Kasumi-1 (cell line): Measurements from ENCODE around the gene KCNJ5.

Experiments
- DNase-seq, 2 experiments: peaks; one replicate each; lab custom pipeline; 2025; lab: John Stamatoyannopoulos, UW

KCNJ5 gene

DNA sequence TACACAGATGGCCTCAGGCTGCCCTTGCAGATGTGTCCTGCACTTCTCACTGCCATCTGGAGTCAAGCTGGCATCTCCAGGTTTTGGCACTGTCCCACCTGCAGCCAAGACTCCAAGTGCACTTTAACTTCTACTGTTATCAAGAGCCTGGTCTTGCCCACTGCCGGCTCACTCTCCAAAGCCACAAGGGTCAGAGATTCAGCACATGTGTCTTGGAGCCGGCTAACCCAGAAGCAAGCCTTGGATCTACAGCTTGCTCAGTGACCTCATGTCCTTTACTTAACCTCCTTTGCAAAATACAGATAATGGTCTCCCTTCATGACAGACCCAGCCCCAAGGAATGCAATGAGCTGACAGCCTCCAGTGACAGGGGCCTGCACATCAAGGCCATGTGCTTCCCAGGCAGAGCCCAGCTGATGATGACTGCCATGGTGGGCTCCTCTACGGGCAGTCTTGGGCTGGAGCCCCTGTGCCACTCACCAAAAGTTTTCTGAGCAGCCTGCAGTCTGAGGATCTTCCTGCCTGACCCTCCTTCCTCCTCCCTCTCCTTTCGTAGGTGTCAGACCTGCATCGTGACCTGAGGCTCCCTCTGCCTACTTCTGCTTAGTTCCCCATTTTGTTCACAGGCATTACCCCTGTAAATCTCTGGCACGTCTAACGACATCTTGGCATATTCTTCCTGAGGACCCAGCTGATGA, 42.5 kb downstream of the KCNJ5 start:
- peak; percentile 58 to 69 for DNase-seq

DNA sequence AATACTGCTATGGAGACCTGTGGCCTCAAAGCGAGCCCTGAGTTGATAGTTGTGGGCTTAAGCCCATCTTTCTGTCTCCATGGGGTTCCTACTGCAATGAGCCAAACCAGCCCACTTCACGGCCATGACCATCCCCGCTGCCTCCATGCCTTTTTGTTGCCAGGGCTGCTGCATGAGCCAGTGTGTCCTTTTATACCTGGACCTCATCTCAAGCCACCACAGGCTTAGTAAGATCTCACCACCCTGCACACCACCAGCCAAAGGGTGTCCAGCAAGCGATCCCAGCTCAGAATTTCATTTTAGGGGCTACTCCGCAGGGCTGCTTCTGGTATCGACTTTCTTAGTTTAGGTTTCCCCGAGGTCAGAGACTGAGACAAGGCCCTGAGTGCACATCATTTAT, 43.2 kb downstream of the KCNJ5 start:
- DNase-seq, result no peak

DNA sequence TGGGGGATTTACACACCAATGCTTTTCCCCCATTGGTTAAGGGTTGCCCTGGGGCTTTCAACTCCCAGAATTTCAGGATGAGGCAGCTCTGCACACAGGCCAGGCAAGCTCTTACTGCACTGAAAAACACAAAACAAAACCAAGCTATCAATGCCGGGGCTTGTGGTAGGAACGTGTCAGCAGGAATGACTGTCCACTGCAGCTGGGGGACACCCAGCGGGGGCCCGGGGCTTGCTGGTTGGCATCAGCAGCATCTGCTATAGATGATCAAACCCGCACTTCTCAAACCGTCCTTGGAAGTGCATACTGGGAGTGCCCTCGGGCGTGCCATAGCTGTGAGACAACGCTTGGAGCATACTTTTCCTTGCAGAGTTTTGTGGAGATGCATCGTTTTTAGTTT, 43.8 kb downstream of the KCNJ5 start:
- DNase-seq, result no peak

DNA sequence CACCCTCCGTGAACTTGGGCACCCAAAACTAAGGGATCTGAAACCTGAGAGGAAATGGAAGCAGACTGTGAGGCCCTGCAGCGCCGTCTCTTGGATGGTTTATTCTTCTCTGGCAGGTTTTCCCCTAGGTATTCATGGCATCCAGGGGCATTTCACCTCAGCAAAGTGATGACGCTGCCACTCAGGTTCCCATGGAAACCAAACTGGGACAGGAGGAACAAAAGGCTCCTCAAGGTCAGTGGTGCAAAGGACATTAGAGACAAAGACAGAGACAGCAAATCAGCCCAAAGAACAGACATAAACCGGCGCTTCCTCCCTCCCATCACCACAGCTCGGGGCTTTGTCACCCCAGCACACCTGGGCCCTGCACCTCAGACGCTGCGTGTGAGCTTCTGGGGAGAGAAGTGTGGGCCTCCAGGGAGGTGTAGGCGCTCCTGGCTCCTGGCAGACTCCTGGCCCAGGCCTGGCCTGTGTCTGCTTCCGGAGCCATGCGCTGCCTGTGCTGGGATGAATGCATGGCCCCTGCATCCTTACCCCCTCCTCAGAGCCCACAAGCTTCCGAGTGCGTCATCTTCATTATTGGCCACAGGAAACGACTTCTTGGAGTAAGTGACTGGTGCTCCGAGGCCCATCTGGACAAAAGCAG, 45.6 kb downstream of the KCNJ5 start:
- DNase-seq, result no peak

DNA sequence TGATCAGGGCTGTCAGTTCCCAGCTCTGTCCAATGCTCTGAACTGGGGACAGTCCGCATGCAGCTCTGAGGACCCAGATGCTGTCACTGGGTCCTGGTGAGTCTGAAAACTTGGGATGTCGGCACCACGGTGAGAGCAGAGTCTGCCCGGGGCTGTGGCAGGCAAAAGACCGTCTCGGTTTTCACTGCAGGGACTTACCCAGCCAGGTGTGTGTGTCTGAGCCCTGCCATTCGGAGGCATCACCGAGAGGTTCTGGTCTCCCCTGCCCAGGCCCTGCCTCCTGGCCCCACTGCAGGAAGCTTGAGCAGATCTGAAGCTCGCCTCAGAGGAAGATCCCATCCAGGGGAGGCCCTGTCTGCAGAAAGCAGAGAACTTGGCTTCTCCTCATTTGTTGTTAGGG, 46.3 kb downstream of the KCNJ5 start:
- no peak for DNase-seq

DNA sequence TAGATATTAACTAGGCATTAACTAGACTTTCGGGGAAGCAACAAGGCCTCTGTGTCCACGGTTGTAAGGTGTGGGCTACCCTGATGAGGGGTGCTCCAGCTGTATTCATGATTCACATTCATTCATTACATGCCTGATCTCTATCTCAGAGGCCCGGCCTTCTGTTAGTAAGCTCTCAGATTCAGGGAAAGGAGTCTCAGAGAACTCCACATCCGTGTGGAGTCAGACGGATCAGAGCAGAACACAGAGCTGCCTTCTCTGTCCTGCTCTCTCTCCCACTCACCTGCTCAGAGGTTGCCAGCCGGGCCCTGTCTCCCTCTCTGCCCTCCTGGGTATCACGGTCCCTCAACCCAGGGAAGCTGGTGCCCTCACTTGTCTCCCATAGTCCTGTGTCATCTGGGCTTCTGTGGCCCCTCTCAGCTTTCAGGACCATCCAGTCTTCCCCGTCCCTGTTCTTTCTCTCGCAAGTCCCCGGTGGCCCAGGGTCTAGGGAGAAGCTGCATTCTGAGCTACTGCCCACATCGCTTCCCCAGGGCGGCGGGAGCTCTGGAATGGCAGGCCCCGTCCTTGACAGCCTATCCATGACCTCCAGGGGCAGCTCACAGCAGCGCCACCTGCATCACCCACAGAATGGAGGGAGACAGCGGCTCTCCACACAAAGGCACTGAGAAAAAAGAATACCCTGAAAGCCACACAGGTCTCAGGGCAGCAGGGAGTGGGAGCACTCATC, 47.2 kb downstream of the KCNJ5 start:
- DNase-seq, result no peak

DNA sequence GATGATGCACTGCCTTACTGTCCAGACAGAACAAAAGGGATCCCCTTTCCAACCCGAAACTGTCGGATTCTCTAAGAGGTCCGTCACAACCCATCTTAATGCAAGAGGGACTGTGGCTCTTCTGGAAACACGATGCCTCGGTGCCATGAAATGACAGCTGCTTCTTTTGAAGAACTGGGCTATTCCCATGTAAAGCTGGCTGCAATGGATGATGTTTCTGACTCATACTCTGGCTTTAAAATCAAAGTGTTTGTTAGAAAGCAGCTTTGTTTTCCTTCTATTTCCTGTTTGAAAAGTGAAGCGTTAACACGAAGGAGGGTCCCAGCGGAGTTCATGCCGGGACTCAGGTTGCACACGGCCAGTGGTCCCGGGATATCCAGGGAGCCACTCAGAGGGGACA, 48.4 kb downstream of the KCNJ5 start:
- DNase-seq, result no peak

DNA sequence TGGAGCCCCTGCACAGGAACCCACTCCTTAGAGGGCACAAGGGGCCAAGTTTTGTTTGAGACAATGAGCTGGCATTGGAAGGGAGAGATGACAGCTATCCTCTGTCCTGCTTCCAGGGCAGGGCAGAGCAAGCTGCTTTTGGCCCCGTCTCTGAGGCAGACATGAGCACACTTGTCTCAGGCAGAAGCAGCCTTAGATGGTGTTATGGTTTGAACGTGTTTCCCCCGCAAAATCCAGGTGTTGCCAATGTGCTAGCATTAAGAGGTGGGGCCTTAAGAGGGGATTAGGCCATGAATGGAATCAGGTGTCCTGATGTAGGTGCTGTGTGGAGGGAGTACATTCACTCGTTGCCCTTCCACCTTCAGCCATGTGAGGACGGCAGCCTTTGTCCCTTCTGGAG, 49.0 kb downstream of the KCNJ5 start:
- DNase-seq, result no peak

DNA sequence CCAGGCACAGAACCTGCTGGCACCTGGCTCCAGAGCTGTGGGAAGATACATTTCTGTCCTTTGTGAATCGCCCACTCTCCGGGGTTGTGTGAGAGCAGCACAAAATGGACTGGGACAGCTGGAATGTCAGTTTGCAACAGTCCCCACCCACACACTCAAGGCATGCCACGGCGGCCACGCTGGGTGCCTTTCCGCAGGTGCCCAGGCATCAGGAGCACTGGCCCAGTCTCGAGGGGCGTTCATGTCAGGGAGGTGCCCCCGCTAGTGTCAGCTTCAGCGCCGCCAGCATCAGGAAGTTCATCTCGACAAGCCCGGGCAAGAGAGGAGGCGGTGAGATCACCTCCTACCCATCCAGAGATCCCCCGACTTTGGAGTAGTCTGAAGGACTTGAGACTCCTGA, 49.4 kb downstream of the KCNJ5 start:
- no peak for DNase-seq

DNA sequence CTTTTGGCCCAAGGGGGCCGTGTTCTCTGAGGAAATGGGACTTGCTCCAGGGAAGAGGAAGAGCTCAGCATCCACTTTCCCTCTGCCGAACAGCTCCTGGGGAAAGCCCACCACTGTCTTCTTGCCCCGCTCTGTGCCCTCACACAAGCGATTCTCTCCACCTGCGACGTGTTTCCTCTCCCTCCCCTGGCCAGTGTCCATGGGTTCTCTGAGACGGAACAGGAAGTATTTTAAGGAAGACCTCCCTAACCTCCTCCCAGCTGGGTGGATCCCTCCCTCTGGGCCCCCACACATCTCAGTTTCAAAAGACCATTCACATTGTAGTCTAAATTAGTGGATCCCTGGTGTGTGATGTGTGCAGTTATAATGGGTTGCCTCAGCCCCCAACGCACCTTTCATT, 50.0 kb downstream of the KCNJ5 start:
- no peak for DNase-seq

DNA sequence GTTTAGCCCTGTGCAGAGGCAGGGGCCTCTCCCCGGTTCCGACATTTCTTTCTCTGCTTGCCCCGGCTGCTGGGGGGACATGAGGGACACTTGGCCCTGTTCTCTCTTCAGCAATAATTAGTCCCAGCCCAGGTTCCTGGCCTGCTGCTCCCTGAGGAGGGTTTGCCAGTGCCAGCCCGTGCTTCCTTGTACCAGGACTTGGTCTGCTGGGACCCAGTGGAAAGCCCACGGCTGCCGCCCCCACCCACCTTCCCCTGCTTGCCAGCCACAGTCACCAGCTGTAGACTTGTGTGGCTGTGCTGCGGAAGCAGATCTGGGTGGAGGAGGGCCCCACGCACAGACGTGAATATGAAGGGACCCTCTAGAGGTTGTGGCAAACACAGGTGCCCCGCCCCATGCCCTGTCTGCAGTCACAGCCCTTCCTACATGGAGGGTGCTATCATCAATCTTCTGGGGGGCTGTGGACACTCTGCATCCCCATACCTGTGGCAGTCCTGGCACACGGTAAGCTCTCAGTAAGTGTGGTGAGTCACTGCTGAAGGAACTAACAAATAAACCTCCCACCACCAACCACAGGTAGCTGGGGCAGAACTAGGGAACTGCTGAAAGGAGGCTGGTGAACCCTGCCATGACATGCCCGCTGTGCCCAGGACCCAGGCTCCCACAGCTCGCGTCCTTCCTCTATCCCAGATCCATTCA, 50.6 kb downstream of the KCNJ5 start:
- no peak for DNase-seq

DNA sequence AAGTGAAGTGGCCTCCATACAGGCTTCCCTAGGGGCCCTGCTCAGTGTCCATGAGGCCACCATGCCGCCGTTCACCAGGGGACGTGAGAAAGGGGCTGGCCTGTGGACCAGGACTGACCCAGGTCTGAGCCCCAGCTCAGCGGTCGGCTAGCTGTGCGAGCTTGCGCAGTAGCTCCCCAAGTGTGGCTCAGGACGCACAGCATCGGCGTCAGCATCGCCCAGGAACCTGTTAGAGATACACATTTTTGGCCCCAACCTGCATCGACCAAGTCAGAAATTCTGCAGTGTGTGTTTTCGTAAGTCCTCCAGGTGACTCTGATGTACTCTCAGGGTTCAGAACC, 51.1 kb downstream of the KCNJ5 start:
- DNase-seq, result no peak

DNA sequence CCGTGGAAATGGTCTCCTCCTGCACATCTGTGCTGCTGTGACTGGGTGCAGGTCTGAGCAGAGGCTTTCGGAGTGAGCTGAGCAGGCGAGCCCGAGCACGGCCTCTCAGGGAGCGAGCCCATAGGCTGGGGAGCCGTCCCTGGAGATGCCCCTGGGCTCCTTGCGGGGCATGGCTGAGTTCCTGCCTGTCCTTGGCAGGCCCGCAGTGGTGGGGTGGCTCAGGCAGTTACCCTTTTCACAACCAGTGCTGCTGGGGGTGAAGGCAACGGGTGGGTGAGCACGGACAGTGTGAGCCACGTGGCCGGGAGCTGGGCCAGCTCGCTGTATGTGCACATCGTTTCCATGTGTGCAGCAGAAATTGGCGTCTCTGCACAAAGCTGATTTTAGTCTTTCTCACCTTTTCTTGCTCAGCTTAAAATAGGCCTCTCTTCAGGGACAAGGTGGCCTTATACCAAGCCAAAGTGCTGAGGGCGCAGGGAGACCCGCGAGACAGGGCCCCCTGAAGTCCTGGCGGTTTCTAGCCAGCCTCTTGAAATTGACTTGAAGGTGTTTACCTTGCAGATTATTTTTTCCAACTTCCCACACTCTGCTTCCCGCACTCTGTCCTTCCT, 51.8 kb downstream of the KCNJ5 start, which contains the start of gene TP53AIP1:
TSS of gene TP53AIP1 (minus strand) at position 55 of the 611 bp plus-strand sequence. CDS start 5,053 bp downstream, outside the sequence.
- no peak for DNase-seq

DNA sequence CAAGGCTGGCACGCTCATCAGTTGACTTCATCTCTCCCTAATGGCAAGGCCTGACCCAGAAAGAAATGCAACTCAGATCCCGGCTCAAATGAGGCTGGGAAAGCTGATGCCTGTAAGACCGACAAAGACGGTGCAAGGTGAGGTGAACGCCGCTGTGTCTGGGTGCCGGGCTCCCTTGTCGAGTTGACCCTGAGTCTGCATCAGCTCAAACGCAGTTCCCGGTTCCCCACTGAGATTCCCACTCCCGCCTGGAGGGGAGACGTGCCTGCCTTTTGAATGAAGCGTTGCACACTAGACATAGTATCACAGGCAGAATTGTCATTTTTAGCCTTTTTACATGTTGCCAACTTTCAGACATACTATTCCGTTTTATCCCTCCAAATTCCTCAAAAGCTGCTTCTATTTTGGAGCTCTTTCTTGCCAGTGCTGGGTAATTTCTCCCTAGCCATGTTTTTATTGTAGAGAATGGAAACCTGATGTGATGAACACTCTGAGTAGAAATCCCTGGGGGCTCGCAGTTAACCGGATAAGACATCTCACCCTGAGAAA, 52.3 kb downstream of the KCNJ5 start:
- no peak for DNase-seq

DNA sequence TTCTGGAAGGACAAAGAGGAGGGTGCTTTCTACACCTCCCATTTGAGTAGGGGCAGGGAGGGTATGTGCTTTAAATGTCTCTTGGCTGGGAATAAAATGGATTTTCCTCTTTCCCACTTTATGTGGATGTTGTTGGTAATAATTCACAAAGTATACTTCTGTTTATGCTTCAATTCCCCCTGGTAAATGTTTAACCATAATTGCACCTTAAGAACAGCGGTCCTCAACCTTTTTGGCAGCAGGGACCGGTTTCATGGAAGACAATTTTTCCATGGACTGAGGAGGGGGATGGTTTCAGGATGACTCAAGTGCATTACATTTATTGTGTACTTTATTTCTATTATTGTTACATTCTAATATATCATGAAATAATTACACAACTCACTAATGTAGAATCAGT, 55.5 kb downstream of the KCNJ5 start:
- no peak for DNase-seq

DNA sequence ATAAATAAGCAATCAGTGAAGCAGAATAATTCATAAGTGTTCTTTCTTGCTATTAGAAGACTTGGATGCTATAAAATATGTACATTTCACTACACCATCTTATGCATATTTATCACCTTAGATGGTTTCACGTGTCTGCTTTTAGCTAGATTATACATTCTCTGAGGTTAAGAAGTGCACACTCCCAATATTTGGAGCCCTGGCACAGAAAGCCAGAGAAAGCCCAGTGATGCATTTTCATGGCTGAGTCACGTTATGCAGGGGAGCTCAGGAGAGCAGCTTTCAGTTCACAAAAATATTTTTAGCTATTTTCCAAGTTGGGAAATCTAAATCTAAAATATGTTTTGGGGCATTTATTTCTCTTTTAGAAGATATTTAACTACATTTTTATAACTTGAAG, 56.6 kb downstream of the KCNJ5 start:
- DNase-seq, result no peak

DNA sequence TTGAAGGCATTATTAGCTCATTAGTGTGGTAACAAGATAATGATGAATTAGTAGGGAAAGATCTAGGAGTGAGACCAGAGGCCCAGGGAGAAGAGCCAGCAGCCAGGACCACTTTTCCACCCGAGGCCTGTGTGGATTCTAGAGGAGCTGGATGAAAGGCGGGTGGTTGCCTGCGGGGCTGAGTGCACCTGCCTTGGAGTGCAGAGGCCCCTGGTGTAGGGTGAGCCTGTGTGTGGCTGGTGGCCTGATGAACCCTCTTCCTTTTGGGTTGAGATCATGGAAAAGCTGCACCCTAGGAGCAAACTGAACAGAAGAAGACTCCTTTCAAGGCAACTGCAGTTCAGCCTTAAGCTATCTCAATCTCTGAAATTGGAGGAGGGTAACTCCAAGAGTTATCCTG, 57.4 kb downstream of the KCNJ5 start:
- DNase-seq, result peak in 1 of 2 experiments; percentile 7

DNA sequence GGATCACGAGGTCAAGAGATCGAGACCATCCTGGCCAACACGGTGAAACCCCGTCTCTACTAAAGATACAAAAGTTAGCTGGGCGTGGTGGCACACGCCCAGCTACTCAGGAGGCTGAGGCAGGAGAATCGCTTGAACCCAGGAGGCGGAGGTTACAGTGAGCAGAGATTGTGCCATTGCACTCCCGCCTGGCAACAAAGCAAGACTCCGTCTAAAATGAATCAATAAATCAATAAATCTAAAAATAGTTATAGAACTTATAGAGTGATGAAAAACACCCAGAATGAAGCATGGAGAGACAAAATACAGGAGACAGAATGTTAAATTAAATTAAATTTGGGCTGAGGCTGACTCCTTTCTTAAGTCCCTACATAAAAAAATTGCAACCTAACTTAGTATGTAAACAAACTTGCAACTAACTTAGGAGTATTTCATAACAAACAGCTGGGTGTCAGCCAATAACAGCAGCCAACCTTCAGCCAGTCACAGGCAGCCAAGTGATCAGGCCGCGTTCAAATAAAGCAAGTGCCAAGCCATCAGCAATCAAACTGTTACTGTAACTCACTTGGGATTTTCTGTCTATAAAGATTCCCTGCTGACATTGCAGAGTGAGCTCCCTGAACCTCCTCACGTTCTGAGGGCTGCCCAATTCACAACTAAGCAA, 58.8 kb downstream of the KCNJ5 start:
- DNase-seq, result no peak

DNA sequence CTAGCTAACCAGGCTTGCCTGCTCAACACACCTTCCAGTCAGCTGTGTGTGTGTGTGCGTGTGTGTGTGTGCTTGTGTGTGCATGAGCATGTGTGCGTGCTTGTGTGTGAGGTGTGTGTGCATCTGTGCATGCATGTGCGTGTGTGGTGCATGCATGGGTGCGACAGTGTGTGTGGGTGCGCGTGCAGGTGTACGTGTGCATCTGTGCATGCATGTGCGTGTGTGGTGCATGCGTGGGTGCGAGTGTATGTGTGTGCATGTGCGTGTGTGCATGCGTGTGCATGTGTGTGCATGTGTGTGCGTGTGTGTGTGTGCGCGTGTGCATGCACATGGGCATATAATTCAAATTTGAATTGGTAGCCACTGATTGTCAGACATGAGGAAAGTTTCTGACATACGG, 62.0 kb downstream of the KCNJ5 start:
- DNase-seq, result no peak

DNA sequence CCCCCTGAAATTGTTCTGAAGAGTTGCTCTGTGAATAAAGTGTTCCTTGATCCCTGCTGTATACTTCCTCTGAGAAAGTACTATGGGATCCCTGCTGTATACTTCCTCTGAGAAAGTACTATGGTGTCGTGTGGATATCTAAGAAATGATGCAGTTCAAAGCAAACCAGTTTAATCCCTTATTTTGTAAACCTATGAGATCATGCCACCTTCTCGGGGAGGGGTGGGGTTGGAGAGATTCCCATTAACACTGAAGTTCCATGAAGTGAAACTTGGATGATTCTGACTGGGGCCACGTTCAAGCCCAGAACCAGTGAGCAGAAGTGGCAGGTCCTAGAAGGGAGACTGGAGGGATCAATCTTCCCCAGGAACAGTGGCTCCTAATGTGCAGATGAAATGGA, 64.5 kb downstream of the KCNJ5 start:
- DNase-seq, result no peak

DNA sequence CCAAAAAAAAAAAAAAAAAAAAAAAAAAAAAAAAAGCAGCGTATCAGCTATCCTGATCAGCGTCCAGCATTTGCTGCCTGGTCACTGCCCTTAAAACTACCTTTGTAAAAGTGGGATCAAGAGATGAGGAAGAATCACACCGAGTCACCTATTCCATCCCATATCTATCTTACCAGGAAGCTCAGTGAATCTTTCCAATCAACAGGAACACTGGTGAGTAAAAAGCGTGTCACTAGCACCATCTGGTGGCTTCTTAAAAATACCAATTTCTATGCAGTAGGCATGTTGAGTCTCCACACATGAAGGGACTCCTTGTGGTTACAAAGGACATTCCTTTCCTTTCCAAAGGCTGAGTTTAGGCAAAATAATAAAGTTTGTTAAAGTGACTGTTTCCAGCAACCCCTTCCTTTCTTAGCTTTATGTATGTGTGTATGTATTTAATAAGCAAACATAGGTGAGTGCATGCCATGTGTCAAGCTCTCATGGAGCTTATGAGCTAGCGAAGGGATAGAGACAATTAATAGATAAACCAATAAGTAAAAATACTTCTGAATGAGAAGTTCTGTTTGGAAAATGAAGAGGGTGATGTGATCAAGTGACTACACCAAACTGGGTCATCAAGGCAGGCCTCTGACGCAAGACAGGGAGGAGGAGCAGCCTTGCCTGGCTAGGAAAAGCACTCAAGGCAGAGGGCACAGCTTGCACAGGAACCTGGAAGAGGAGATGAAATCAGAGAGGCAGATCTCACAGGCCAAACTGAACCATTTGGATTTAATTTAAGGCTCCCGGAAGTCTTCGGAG, 65.4 kb downstream of the KCNJ5 start:
- DNase-seq, result peak; percentile 68 to 70
